HG03442 (cell line): Measurements from ENCODE around the gene LY6G5C.

Experiments
- ATAC-seq: cut with Tn5 transposase; IDR thresholded peaks from one replicate; pipeline ENCODE4 v1.9.1; 2021; ENCODE audit warnings: mild to moderate bottlenecking, moderate library complexity; ENCODE audit not compliant: unreplicated experiment

LY6G5C gene

DNA sequence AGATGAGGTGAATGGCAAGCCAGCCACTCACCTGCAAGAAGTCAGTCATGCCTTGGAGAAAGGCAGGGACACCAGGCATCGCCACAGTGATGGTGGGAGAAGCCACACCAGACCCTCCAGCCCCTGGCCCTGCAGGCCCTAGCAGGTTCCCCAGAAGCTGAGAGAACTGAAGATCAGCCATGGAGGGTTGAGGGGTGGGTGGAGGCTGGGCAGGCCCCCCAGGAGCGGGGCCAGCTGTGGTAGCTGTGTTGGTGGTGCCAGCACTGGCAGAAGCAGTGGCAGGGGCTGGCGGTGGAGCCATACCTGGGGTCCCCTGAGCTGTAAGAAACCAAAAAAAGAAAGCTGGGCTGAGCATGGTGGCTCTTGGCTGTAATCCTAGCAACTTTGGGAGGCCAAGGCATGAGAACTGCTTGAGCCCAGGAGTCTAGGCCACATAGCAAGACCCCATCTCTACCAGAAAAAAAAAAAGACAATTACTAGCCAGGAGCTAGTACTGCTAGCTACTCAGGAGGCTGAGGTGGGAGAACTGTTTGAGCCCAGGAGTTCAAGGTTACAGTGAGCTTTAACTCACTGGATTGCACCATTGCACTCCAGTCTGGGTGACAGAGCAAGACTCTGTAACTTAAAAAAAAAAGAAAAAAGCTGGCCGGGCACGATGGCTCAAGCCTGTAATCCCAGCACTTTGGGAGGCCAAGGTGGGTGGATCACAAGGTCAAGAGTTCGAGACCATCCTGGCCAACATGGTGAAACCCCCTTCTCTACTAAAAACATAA lies 37.9 kb downstream of the LY6G5C start:
- no peak for ATAC-seq

DNA sequence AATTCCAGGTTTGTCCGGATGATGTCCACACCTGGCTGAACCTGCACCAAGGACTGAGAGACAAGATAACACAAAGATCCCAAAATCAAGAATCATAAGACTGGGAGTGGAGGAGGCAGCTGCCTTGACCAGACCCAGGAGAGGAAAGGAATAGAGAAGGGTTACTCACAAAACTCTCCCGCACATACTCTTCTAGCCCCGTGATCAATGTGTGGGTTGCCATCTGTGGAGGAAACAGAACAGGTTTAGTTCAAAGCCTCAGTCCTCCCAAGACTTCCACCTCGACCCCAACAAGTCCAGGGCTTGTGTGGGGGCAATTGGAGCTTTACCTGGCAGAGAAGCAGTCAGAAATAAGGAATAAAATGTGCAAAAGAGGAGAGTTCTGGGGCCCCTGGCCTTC lies 39.5 kb downstream of the LY6G5C start:
- ATAC-seq: no peak

DNA sequence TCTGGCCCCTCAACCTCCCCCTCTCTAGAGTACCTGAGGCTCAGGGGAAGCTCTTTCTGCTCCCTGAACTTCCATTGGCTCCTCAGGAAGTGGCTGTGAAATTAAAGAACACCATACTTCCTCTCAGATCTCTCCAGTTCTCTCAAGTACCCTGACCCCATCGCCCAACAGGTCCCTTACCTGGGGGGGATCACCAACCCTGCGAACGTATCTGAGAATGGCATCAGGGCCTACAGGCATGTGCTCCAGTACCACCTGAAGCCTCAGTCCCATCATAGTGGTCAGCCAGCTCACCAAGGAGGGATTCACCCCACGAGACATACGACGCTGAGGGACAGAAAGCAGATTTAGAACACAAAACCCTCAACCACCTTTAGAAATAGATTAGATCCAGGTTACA lies 40.3 kb downstream of the LY6G5C start:
- no peak for ATAC-seq

DNA sequence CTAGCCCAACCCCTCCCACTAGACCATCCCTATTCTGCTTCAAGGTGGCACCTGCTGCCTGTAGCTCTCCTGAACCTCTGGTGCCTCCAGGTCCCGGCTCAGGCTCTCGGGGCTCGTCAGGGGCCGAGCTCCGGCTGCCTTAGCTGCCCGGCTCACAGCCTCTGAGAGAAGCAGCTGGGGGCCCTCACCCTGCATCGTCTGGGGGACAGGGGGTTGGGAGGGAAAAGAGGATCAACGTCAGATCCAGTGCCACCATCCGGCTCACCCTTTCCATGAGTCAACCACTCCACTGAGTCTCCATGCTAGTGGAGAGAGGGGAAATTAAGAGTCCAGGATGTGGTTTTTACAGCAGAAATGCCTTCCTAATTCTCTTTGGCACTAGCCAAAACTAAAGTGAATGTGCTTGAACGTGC lies 41.4 kb downstream of the LY6G5C start:
- no peak for ATAC-seq

DNA sequence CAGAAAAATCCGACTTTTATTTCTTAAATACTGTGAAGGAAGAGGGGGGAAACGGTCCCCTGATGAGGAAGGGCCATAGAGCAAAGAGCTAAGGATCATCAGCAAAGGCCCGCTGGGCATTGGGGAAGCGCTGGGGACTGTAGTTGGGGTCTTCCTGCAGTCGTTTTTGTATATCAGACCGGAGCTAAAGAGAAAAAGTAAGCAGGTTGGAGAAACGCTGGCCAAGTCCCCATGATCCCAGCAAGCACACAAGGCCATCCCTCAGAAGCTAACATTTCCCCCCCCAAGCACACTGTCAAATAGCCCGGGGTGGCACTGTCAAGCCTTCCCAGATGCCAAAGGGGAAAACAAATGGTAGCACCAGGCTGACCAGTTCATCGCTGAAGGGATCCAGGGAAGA lies 41.8 kb downstream of the LY6G5C start:
- no peak for ATAC-seq

DNA sequence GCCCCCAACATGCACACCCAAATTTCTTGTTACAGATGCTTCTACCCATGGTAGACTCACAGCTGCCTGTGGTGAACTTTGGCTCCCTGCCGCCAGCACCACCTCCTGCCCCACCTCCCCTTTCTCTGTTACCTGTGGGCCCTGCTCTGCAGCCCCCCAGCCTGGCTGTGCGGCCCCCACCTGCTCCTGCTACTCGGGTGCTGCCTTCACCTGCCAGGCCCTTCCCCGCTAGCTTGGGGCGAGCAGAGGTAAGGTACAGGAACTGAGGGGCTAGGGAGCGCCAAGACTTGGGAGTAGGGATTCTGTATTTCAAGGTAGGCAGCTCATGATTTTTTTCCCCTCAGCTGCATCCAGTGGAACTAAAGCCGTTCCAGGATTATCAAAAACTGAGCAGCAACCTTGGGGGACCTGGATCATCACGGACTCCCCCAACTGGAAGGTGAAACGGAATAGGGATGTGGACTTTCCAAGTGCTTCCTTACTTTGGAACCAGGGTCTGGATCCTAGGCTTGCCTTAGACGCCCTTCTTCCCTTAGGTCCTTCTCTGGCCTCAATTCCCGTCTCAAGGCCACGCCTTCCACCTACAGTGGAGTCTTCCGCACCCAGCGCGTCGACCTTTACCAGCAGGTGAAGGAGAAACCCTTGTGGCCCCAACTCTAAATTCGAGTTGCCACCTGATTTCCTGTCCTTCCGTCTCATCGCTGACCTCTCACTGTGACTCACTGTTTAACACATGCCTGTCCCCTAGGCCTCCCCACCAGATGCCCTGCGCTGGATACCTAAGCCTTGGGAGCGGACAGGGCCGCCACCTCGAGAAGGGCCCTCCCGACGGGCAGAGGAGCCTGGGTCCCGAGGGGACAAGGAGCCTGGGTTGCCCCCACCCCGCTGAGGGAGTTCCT lies 43.9 kb downstream of the LY6G5C start:
- no peak for ATAC-seq

DNA sequence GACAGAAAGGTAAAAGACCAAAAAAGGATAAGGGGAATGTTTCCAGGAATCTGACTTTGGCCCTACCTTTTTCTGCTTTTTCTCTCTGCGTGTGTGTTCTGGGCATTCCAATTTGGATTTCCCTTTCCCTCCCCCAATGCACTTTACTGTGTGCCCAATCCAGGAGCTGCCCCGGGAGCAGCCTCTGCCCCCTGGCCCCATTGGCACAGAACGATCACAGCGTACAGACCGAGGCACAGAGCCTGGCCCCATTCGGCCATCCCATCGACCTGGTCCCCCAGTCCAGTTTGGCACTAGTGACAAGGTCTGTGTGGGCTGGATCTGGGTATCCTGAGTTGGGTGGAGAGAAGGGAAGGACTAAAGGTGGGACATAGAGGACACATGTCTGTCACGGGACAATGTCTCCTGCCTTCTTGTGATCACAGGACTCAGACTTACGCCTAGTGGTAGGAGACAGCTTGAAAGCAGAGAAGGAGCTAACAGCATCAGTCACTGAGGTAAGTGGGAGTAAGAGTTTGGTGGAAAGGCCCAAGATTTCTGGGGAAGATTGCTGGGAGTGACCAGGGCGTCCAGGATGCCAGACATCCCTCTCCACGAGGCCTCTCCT lies 45.8 kb downstream of the LY6G5C start:
- ATAC-seq: no peak

- no peak for ATAC-seq
Measured at GRCh38 chr6:31634131-31634530, 46.7 kb downstream of the LY6G5C start.

GRCh38 chr6:31633447-31633846 lies 47.4 kb downstream of the LY6G5C start:
- no peak for ATAC-seq

GRCh38 chr6:31632279-31632946 lies 48.5 kb downstream of the LY6G5C start:
- ATAC-seq: no peak

DNA sequence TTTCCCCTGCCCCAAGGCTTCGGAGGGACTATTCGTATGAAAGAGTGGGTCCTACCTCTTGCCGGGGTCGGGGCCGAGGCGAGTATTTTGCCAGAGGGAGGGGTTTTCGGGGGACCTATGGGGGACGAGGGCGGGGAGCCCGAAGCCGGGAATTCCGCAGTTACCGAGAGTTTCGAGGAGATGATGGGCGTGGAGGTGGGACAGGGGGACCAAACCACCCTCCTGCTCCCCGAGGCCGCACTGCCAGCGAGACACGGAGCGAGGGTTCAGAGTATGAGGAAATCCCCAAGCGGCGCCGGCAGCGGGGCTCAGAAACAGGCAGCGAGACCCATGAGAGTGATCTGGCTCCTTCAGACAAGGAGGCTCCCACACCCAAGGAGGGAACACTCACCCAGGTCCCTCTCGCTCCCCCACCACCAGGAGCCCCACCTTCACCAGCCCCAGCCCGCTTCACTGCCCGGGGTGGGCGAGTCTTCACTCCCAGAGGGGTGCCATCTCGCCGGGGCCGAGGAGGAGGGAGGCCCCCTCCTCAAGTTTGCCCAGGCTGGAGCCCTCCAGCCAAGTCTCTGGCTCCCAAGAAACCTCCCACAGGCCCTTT lies 49.1 kb downstream of the LY6G5C start:
- ATAC-seq: no peak

DNA sequence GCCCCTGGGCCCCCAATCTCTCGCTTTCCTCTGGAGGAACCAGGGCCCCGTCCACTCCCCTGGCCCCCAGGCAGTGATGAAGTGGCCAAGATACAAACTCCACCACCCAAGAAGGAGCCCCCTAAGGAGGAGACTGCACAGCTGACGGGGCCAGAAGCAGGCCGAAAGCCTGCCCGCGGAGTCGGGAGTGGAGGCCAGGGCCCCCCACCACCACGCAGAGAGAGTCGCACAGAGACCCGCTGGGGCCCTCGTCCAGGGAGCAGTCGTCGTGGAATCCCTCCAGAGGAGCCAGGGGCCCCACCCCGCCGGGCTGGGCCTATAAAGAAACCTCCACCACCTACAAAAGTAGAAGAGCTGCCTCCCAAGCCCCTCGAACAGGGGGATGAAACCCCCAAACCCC lies 49.7 kb downstream of the LY6G5C start:
- no peak for ATAC-seq

- ATAC-seq: no peak
Measured at GRCh38 chr6:31630177-31630934, 50.5 kb downstream of the LY6G5C start.

DNA sequence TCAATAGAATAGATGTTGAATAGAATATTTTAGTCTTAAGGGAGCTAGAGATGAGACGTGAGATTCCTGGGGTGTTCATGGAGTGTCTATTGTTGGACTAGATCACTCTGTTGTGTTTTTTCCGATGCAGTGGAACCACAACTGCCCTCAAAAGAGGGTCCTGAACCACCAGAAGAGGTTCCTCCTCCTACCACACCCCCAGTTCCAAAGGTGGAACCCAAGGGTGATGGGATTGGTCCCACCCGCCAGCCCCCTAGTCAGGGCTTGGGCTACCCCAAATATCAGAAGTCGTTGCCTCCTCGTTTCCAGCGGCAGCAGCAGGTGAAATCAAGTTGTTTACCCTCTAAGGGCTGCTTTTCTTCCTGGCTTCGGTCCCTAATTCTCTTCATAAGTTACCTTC lies 51.9 kb downstream of the LY6G5C start:
- no peak for ATAC-seq

GRCh38 chr6:31627690-31628287 lies 53.1 kb downstream of the LY6G5C start:
- no peak for ATAC-seq

DNA sequence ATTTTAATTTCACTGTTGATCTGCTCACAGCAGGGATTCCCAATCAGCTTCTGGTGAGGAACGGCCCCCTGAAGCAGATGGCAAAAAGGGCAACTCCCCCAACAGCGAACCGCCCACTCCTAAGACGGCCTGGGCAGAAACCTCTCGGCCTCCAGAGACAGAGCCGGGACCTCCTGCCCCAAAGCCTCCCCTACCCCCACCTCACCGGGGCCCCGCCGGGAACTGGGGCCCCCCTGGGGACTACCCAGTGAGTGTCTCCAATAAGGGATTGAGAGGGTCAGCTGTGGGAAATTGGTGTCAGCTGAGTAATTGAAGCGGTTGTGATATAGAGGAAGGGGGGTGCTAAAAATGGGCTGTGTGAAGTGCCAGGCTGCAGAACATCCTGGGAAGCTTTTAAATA lies 53.9 kb downstream of the LY6G5C start:
- ATAC-seq: no peak
